Activated effector memory CD4-positive, alpha-beta T cell treated with anti-CD3 and anti-CD28 coated beads, Interleukin-2, amount 50 U/mL, for 16 hours (primary cell): Measurements from ENCODE around the gene ZBTB47.

Experiments
- DNase-seq: peaks from one replicate; pipeline ENCODE4 v3.0.0-alpha.2; 2020

The ZBTB47 gene

GRCh38 chr3:42685891-42686820 lies 32.7 kb downstream of the ZBTB47 start:
- peak; percentile 49 for DNase-seq

- peak; percentile 43 for DNase-seq
Measured at GRCh38 chr3:42686832-42687650, 33.5 kb downstream of the ZBTB47 start.

- peak; percentile 39 for DNase-seq
Measured at GRCh38 chr3:42688016-42688415, 34.5 kb downstream of the ZBTB47 start.

- DNase-seq = peak; percentile 51
Measured at GRCh38 chr3:42688487-42689420, 35.3 kb downstream of the ZBTB47 start.

GRCh38 chr3:42689421-42690014 lies 36.0 kb downstream of the ZBTB47 start:
- DNase-seq = peak; percentile 49

- peak; percentile 41 for DNase-seq
Measured at GRCh38 chr3:42690191-42690590, 36.7 kb downstream of the ZBTB47 start.

- DNase-seq = peak; percentile 42
Measured at GRCh38 chr3:42690766-42691680, 37.5 kb downstream of the ZBTB47 start.

GRCh38 chr3:42691816-42692666 lies 38.5 kb downstream of the ZBTB47 start:
- peak; percentile 33 for DNase-seq

- peak; percentile 51 for DNase-seq
Measured at GRCh38 chr3:42692667-42693529, 39.4 kb downstream of the ZBTB47 start.

- DNase-seq = peak; percentile 50
Measured at GRCh38 chr3:42693530-42693930, 40.0 kb downstream of the ZBTB47 start.

GRCh38 chr3:42694366-42694765 lies 40.9 kb downstream of the ZBTB47 start:
- no peak for DNase-seq

GRCh38 chr3:42696356-42697288 lies 43.1 kb downstream of the ZBTB47 start:
- peak; percentile 31 for DNase-seq

- peak; percentile 43 for DNase-seq
Measured at GRCh38 chr3:42697289-42698051, 44.0 kb downstream of the ZBTB47 start.

- peak; percentile 53 for DNase-seq
Measured at GRCh38 chr3:42698216-42698910, 44.9 kb downstream of the ZBTB47 start.

- peak; percentile 61 for DNase-seq
Measured at GRCh38 chr3:42698911-42699230, 45.4 kb downstream of the ZBTB47 start.

GRCh38 chr3:42699511-42699971 lies 46.0 kb downstream of the ZBTB47 start:
- peak; percentile 57 for DNase-seq
